NCI-H524 treated with DMSO at 0.1 percent for 48 hours (cell line): Measurements from ENCODE around the gene LRP1B.
"Not testable (repeated sequence)": the region's sequence is repeated elsewhere in the genome, so short reads cannot be mapped to it uniquely, and the experiment has no call there.

Experiments used
- DNase-seq: peaks from one replicate; lab custom pipeline; 2025; lab: John Stamatoyannopoulos, UW

LRP1B gene

DNA sequence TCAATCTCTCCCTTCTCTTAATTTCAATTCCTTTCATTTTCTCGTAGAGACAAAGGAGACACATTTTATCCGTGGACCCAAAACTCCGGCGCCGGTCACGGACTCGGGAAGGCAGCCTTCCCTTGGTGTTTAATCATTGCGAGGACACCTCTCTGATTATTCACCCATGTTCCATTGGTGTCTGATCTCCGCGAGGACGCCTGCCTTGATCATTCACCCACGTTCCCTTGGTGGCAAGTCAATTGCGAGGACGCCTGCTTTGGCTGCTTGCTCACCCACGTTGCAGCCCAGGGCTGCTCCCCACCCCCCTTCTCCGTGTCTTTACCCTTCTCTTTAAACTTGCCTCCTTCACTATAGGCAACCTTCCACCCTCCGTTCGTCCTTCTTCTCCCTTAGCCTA, 1703.8 kb downstream of the LRP1B start:
- DNase-seq: not testable (repeated sequence)

DNA sequence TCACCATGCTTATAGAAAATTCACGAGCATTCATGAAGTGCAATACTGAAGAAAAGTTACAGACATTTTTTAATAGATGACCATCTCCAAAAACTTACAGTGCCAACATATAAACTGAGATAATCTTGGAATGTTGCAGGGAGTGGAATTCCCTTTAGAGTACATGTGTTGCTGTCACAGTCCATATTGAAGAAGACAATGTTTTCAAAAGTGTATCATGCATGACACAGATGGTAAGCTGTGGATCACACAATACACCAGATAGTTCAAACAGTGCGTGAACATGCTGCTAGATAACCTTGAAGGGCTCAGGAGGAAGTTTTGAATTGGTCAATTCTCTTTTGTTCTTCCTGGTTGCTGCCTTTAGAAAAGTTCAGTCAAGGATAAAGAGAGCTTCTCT, 1706.3 kb downstream of the LRP1B start:
- DNase-seq: no peak

DNA sequence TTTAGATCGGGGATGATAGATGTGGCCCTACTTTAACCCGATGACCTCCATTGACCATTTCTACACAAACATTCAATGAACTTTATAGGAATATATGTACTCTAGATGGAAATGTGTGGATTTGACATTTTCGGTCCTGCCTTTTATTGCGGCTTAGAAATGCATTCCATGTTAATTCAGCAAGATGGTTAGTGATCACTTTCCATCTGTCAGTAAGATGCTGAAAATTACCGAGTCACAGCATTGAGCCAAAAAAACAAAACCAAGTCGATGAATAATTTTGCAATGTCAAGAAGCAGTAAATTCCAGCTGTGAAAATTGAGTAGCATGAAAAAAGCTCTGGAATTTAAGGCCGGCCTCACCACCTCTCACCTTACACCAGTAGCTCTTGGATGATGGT, 1708.1 kb downstream of the LRP1B start:
- no peak for DNase-seq

DNA sequence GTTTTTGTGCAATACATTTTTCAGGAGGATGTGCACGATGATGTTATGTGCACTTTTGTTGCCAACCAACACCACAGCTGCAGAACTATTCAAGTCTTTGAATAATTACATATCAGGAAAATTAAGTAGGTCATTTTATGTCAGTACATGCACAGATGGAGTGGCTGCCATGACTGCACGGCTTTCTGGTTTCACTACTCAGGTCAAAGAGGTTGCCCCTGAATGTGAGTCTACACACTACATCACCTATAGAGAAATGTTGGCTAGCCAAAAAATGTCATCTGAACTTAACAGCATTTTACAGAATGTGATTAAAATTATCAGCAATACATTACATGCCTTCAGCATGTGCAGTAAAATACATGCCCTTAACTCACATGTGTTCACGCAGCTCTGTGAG, 1713.3 kb downstream of the LRP1B start:
- no peak for DNase-seq

DNA sequence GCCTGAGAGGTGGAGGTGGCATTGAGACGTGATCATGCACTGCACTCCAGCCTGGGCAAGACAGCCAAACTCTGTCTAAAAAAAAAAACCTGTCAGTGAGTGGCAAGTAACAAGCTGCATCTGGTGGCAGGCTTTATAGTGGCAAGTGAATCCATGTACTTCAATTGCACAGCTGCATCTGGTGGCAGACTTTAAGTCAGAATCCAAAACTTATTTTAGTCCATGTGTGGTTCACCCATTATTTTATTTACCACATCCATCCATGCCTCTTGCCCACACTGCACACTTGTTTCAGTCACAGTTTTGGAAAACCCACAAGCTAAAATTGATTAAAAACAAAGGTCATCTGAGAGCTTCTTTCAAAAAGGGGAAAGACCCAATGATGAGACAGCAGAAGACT, 1714.2 kb downstream of the LRP1B start:
- no peak for DNase-seq

DNA sequence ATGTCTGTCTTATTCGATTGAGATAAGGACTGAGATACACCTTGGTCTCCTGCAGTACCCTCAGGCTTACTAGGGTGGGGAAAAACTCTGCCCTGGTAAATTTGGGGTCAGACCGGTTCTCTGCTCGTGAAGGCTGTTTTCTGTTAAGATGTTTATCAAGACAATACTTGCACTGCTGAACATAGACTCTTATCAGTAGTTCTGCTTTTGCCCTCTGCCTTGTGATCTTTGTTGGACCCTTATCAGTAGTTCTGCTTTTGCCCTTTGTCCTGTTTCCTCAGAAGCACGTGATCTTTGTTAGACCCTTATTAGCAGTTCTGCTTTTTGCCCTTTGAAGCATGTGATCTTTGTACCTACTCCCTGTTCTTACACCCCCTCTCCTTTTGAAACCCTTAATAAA, 1715.8 kb downstream of the LRP1B start:
- not testable (repeated sequence) for DNase-seq

DNA sequence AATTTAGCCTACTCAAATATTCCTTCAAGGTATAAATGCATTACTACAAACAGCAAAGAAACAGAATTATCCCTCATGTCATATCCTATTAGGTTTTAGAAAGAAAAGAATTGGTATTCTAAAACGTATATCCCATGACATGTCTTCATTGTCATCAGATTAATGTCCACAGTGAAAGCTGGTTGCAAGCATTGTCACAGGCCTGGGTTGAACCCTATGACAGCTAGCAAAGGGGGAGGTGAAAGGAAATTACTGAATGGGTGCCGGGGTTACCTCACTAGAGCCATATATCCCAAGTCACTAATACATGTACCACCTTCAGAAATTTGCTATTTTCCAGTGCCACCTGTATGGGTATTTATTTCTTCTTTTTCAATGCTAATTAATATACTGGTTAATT, 1720.1 kb downstream of the LRP1B start:
- DNase-seq: no peak

DNA sequence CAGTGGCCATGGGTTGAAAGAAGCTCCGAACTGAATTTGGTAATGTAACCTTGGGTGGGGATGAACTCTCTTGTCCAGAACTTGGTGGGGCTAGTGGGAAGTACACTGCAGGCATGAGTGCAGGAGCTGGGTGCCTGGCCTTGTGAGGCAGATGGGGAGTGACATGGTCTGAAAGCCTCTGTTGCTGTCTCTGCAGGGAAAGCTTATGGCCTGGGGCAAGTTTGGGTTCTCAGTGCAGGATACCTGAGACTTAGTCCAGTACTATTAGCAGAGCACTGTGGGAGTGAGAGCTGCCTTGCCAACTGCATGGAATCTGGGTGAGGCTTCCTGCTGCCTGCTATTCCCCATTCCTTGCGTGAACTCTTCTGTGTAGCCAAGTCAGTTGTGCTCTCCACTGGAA, 1729.8 kb downstream of the LRP1B start:
- DNase-seq: no peak

DNA sequence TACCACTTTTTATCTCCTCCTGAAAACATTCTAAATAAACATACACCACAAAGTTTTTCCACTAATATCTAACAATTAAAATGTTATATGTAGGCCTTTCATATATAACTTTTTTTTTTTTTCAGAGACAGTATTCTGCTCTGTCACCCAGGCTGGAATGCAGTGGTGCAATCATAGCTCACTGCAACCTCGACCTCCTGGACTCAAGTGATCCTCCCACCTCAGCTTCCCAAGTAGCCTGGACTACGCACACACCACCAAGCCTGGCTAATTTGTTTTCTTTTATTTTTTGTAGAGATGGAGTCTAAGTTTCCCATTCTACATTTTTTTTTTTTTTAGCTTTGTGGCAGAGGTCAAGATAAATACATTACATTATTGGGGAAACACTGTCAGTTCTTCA, 1738.0 kb downstream of the LRP1B start:
- DNase-seq: no peak

DNA sequence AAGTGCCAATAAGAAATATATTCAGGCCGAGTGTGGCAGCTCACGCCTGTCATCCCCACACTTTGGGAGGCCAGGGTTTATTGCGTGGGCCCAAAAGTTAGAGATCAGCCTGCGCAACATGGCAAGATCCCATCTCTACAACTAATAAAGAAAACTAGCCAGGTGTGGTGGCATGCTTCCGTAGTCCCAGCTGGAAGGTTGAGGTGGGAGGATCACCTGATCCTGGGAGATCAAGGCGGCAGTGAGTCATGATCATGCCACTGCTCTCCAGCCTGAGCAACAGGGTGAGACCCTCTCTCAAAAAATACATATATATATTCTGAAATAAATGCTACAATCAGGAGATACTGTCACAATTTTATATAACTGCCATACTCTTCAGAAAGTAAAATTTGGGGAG, 1745.9 kb downstream of the LRP1B start:
- no peak for DNase-seq

DNA sequence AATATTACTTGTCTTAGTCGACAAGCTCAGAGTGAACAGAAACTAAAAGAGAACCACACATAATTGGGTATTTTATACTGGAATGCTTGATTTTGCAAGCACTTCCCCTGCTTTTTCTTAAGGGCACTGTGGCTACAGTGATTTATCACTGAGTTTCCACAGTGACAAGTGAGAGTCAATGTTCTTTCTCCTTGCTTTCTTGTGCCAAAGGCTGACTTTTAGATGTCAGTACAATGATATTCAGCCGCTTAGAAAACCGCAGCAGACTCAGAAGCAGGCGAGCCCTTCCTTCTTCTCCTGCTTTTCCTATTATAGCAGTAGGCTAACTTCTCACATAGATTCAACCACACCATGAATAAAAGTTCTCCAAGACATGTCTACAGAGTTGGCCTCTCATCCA, 1747.0 kb downstream of the LRP1B start:
- no peak for DNase-seq

DNA sequence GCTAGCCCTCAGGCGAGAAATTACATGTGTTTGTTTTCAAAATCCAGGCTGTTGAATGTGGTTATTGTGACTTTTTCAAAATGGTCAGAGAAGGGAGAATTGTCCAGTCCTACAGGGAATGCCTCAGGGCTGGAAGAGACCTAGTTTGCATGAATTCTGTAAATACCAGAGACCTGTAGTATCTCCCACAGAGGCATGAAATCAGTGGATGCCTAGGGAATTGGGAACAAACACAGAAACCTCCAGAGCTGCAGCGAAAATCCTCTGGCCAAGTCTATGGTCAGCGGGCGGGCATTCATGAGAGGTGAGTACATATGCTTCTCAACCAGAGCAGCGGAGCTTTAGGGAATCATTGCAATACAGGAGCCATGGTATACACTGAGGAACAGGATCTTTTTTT, 1754.1 kb downstream of the LRP1B start:
- no peak for DNase-seq

DNA sequence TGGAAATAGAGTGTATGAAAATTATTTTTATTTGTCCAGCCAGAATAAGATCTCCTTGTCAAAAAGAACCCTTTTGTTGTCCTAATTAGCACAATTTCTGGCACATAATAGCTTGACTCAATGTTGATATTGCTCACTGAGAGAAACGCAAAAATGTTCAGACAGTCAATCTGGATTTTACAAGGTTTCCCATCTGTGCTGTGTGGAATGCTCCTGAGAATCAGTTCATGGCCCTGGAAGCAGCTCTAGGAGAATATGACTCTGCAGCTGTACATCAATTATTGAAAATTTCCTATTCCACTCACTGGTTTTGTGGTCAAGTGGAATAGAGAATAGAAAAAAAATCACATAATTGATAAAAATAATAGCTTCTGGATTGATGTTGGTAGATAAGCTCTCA, 1767.7 kb downstream of the LRP1B start:
- no peak for DNase-seq

DNA sequence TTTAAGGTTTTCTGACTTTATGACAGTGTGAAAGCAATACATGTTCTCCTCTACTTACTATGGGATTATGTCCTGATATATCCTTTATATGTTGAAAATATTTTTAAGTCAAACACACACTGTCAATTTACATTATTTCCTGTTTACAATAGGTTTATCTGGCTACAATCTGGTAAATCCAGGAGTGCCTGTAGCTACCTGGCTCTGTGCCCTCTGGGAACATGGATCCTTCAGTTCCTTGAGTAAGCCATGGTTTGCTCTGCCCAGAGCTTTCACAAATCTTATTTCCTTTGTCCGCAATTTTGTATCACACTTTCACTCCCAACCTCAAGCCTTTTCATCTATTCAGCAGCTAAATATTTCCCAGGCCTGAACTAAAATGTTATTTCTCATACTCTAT, 1768.5 kb downstream of the LRP1B start:
- no peak for DNase-seq

DNA sequence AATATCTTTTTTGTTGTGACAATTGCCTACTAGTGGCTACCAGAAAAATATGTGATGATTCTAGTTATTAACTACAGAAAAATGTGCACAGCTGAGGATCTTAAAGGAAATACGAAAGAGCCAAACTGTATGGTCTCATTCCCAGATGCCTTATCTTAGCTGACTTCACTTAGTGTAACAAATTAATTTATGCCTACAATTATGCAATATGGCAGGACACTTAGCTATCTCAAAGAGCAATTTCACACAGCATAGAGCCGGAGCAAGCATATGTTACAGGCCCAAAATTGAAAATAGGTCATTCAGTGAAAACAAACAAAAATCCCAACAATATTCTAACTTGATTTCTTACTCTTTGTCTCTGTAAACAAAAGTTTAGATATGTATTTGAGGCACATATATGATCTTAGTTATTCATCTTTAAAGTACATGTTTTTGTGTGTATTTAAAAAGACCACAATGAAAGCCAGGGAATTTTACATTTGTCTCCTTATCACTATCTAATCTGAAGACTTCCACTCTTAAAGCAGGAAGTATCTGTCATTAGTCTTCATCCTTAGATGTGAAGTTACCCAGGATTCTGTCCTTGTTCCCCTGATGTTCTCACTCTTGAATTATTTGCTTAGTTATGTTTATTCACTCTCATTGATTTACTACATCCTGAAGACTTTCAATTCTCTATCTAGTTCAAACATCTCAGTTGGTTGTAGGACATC, 1771.6 kb downstream of the LRP1B start:
- DNase-seq: no peak

DNA sequence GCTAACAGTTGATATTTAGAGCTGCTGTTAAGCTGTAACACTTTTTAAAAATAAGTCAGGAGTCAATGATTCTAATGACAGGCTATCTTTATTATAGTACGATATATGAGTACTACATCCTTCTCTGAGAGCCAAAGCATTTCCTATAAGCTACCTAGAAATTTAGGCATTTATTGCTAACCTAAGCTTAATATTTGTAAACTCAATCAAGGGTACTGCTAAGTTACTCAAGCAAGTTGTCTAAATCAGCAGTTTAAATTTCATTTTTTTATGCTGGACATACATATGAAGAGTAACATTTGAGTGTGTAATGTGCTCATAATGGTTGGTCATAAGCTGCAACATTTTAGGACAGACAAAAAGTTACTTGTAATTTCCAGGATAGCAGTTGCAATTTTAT, 1774.1 kb downstream of the LRP1B start:
- DNase-seq: no peak

DNA sequence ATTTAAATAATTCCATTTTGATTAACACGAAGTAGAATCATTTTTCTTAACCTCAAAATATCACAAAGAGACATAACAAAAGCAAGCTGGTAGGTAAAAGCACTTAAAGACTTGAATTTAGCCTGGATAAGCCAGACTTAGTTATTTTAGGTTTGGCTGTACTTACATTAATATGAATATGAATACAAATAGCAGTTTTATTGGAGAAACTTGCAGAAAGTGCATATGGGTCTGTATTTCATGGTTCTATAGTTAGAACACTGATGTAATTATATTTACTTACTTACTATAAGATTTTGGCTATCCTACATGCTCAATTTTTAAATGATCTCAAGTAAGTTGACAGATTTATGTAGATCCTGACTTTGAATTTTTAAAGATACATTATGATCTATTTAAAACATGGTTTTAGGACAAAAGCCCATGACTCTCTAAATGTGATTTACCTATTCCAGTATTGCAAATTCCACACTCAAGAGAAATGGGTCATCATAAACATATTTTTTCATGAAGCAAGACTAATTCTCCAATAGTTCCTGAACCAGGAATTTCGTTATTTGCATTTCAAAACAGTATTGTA, 1775.2 kb downstream of the LRP1B start:
- DNase-seq: no peak

DNA sequence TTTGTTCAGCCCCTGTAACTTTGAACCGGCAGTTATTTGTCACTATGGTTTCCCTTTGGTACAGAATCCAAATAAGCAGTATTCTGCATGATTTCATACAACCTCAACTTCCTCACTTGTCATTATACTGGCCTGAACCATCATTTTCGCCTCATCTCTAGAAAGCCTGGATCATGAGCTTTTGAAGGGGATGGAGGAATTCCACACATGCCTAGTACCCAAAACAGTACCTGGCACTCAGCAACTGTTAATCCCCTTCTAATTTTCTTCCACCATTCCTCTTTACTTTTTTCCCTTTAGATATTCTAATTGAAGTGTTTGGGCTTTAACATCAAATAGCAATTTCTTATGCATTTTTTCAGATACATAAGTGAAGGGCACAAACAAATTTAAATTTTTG, 1776.3 kb downstream of the LRP1B start:
- DNase-seq: no peak

DNA sequence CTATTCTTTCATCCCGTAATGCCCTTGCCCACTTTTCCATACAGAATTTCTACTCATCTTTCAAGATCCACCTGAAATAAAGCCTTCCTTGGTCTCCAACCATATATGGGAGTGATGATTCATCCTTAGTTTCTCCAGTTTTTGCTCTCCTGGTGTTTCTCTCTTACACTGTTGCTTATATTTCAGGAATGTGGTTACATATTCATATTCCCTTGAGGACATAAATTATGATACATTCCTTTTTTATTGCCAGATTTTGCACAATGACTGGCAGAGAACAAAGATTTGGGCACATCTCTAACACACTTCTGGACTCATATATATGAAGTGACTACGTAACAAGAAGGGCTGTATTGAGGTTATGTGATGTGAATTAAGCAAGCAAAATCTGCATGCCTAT, 1777.3 kb downstream of the LRP1B start:
- no peak for DNase-seq

DNA sequence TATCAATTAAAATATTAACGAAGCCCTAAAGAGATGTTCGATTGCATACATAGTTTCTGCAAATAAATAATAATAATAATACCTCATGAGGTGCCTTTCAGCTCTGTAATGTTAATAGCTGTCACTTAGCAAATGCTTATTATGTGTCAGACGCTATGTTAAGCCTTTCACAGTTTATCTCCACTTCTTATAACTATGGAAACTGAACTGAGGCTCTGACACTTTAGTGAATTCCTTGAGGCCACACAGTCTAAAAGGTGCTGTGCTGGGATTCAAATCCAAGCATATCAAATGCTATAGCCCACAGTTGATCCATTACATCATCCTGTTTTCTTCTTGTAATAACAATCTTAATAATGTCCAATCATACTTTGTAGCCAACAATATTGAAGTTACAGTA, 1779.1 kb downstream of the LRP1B start:
- no peak for DNase-seq

DNA sequence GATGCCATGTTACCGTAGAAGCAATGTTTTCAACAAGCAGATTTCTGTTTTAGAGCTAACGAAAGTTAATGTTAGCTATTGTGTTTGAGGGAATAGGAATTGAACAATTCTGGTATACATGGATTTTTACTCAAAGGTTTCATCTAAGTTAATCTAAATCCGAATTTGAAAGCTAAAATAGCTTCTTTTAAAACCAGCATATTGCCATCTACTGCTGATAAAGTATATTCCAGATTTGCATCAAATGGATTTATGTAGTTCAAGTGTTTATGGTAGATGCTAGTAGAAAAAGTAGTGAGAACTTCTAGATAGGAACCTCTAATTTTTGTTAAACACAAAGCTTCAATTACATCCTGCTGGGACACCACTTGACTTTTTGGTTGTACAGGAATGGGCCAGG, 1781.1 kb downstream of the LRP1B start:
- no peak for DNase-seq

DNA sequence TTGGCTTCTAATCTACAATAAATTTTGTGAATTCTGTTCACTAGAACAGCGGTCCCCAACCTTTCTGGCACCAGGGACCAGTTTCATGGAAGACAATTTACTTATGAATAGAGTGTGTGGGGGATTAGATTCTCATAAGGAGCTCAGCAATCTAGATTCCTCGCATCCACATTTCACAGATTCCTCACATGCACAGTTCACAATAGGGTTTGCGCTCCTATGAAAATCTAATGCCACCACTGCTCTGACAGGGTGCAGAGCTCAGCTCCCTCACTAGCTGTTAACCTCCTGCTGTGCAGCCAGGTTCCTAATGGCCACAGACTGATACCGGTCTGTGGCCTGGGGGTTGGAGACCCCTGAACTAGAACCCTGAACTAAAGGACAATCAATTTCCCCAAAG, 1782.0 kb downstream of the LRP1B start:
- no peak for DNase-seq

DNA sequence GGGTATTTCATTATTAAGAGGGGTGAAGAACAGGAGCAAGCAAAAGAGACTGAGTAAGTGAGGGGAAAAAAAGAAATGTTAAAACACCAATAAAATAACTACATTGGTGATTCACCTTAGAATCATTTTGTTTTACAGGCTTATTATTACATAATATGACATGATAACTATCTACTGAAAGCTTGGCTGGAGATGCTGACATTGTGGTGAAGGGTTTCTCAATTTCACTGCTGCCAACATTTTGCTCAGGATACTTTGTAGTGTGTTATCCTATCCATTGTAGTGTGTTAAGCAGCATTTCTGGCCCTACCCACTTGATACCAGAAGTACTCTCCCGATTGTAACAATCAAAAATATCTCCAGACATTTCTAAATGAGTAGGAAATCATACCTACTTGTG, 1786.0 kb downstream of the LRP1B start:
- DNase-seq: no peak

DNA sequence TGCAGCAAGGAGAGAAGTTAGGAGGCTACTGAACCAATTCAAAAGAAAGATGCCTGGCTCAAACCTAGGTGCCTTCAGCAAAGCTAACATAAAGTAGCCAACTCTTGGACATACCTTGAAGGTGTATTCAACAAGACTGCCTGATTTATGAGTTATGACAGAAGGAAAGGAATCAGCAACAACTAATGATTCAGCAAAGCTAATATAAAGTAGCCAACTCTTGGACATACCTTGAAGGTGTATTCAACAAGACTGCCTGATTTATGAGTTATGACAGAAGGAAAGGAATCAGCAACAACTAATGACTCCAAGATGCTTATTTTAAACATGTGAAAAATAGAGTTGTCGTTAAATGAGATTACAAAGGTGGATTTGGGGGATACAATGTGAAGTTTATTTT, 1786.5 kb downstream of the LRP1B start:
- DNase-seq: not testable (repeated sequence)
